IPS-20b (cell line): ENCODE measurements around the gene PEPD.

ENCODE experiments used
- H3K27ac ChIP-seq: one replicate; pipeline ENCODE4 v1.5.1; 2013; ENCODE audit warnings: low read length
- H3K27me3 ChIP-seq: 2 replicates; pipeline ENCODE4 v1.6.1; 2013; ENCODE audit warnings: mild to moderate bottlenecking, low read length, inconsistent platforms; ENCODE audit not compliant: insufficient read depth
- H3K36me3 ChIP-seq: 2 replicates; pipeline ENCODE4 v1.6.1; 2013; ENCODE audit warnings: low read depth, mild to moderate bottlenecking, inconsistent platforms, low read length, moderate library complexity; ENCODE audit not compliant: insufficient read depth
- H3K4me1 ChIP-seq: 2 replicates; pipeline ENCODE4 v1.6.1; 2013; ENCODE audit warnings: mild to moderate bottlenecking, control low read depth, inconsistent platforms, low read length, moderate library complexity; ENCODE audit not compliant: insufficient read depth
- H3K4me3 ChIP-seq: 2 replicates; pipeline ENCODE4 v1.5.1; 2013; ENCODE audit warnings: mild to moderate bottlenecking, low read length, inconsistent platforms
- H3K9ac ChIP-seq: 2 replicates; pipeline ENCODE4 v1.6.1; 2013; ENCODE audit warnings: low read depth, mild to moderate bottlenecking, inconsistent platforms, low read length, moderate library complexity
- H3K9me3 ChIP-seq: 2 replicates; pipeline ENCODE4 v1.6.1; 2013; ENCODE audit warnings: mild to moderate bottlenecking, low read depth, low read length, inconsistent platforms; ENCODE audit not compliant: insufficient read depth

PEPD gene

DNA sequence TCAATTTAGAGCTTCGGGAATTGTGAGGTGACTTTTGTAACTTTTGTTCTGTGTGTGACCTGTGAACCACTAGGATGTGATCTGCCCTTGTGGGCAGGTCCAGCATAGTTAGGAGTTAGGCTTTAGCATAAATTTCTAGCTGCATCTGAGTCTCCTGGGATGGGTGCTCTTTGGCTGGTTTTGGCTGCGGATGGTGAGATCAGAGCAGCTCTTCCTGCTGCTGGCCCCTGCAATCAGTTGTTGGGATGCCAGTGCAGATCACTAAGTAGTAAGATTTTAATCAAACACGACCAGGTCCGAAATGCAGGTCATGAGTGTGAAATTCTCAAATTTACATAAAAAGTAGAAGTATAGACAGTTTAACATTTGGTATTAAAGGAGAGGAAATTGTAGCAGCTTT, 139.6 kb downstream of the PEPD start:
- H3K9me3 ChIP-seq = no peaks in the 10 kb centered on the region
- H3K36me3 ChIP-seq = peaks cover 25% of the 10 kb centered on the region
- no peak overlapping the region for H3K27ac ChIP-seq
- peaks cover 22% of the 10 kb centered on the region; the same call in 1 of the 2 replicates for H3K4me1 ChIP-seq
- H3K27me3 ChIP-seq = no peaks in the 10 kb centered on the region
- no peak overlapping the region for H3K4me3 ChIP-seq
- no peak overlapping the region for H3K9ac ChIP-seq

- Histone ChIP-seq H3K4me1 (peaks cover 31% of the 10 kb centered on the region), H3K36me3 (peaks cover 21% of the 10 kb centered on the region), H3K27me3 (no peaks in the 10 kb centered on the region), H3K9me3 (no peaks in the 10 kb centered on the region), H3K9ac (no peak overlapping the region), H3K27ac (no peak overlapping the region), H3K4me3 (no peak overlapping the region)
Measured at GRCh38 chr19:33381101-33381500, 140.5 kb downstream of the PEPD start.

- Histone ChIP-seq H3K36me3 (peaks cover 21% of the 10 kb centered on the region), H3K9ac (no peak overlapping the region), H3K27ac (no peak overlapping the region), H3K4me3 (no peak overlapping the region), H3K27me3 (peaks cover 11% of the 10 kb centered on the region), H3K9me3 (no peaks in the 10 kb centered on the region), H3K4me1 (peaks cover 31% of the 10 kb centered on the region)
Measured at GRCh38 chr19:33379151-33379829, 142.3 kb downstream of the PEPD start.

GRCh38 chr19:33377586-33378475, 143.8 kb downstream of the PEPD start:
- Histone ChIP-seq H3K4me1 (peaks cover 31% of the 10 kb centered on the region), H3K27me3 (peaks cover 14% of the 10 kb centered on the region), H3K4me3 (no peak overlapping the region), H3K36me3 (peaks cover 21% of the 10 kb centered on the region), H3K27ac (no peak overlapping the region), H3K9ac (peak overlapping the region; percentile 4; the same call in 1 of the 2 replicates), H3K9me3 (no peaks in the 10 kb centered on the region)

GRCh38 chr19:33376941-33377557, 144.5 kb downstream of the PEPD start:
- Histone ChIP-seq H3K9ac (no peak overlapping the region), H3K9me3 (no peaks in the 10 kb centered on the region), H3K27me3 (peaks cover 14% of the 10 kb centered on the region), H3K36me3 (peaks cover 21% of the 10 kb centered on the region), H3K27ac (no peak overlapping the region), H3K4me3 (no peak overlapping the region), H3K4me1 (peaks cover 29% of the 10 kb centered on the region)

DNA sequence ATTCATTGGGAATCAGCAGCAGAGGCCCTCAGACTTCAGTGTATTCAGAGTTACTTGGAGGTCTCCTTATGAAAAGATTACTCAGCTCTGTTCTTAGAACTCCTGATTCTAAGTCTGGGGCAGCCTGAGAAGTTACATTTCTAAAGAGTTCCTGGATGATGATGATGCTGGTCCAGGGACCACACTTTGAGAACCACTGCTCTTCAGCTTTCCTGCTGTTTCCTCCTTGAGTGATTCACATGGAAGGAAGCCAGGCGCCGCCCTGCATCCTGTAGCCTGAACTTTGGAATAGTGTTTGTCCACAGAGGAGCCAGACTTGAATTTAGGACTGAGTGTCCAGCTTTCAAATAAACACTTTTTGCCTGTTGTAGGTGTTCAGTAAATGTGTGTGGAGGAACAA, 145.2 kb downstream of the PEPD start:
- Histone ChIP-seq H3K27ac (no peak overlapping the region), H3K4me1 (peaks cover 23% of the 10 kb centered on the region), H3K27me3 (peaks cover 14% of the 10 kb centered on the region), H3K9ac (no peak overlapping the region), H3K4me3 (no peak overlapping the region), H3K9me3 (no peaks in the 10 kb centered on the region), H3K36me3 (peaks cover 19% of the 10 kb centered on the region)

- no peak overlapping the region for H3K9ac ChIP-seq
- H3K27ac ChIP-seq = no peak overlapping the region
- peaks cover 12% of the 10 kb centered on the region for H3K36me3 ChIP-seq
- H3K27me3 ChIP-seq = peaks cover 14% of the 10 kb centered on the region
- H3K9me3 ChIP-seq = no peaks in the 10 kb centered on the region
- no peak overlapping the region for H3K4me3 ChIP-seq
- H3K4me1 ChIP-seq = peaks cover 20% of the 10 kb centered on the region
Measured at GRCh38 chr19:33375837-33376159, 145.8 kb downstream of the PEPD start.

GRCh38 chr19:33375156-33375836, 146.3 kb downstream of the PEPD start:
- Histone ChIP-seq H3K9ac (no peak overlapping the region), H3K27me3 (peaks cover 14% of the 10 kb centered on the region), H3K36me3 (peaks cover 12% of the 10 kb centered on the region), H3K27ac (no peak overlapping the region), H3K4me3 (peak overlapping the region; percentile 93), H3K4me1 (peaks cover 20% of the 10 kb centered on the region), H3K9me3 (no peaks in the 10 kb centered on the region)

DNA sequence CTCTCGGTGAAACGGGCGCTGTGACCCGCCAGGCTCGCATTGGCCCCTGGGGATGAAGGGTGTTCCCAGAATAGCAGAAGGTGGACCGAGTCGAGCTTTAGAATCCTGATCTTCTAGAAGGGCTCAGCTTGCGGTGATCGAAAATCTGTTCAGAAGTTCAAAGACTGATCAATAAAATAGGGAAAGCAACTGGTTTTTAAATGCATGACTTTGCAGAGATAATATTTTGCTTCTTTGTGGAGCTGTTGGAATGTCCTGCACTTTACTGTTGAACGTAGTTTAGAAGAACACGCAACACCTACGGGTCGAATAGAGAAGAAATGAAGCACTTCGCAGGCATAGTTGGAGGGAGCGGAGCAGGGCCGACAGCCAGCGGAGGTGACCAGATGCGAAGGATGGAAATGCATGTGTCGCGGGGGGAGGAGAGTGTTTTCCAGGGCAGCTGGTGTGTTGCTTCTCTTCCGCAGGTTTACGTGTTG, 147.3 kb downstream of the PEPD start:
- peaks cover 14% of the 10 kb centered on the region for H3K27me3 ChIP-seq
- peaks cover 20% of the 10 kb centered on the region for H3K4me1 ChIP-seq
- H3K9ac ChIP-seq = peak overlapping the region; percentile 78
- peaks cover 2% of the 10 kb centered on the region for H3K36me3 ChIP-seq
- H3K4me3 ChIP-seq = peak overlapping the region; percentile 93
- no peaks in the 10 kb centered on the region for H3K9me3 ChIP-seq
- H3K27ac ChIP-seq = no peak overlapping the region

DNA sequence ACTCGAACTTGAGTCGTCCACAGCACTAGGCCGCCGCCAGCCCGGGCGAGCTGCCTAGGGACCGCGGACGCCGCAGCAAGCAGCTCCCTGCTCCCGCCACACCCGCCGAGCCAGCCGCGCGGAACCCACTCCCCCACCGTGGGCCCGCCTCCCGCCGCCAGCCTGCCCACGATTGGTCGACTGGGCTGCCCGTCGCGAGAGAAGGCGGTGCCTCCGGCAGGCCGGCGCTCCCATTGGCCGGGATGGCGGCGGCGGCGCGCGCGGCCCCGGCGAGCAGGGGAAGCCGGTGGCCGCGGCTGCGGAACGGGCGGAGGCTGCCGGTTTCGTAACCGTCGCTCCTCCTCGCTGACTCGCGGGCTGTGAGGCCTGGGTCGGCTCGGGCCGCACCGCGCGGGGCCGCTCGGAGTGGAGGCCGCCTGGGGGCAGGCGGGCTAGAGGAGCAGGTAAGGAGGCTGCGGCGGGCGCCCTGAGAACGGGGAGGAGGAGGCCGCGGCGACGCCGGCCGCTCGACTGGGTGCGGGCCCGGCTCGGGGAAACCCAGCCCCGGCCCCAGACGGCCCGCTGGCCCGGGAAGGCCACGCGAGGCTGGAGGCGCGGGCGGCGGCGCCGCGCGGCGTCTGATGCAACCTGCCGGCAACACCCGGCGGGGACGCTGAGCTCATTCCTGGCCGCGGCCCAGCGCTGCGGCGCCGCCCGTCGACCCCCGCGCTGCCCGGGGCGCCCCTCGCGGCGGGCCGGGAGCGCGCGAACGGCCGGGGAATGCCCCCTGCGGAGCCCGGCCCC, 147.9 kb downstream of the PEPD start, which contains the start of gene CEBPG:
CEBPG (plus strand) TSS at position 257 of the 783 bp plus-strand sequence. CDS start 5,531 bp downstream, outside the sequence.
- Histone ChIP-seq H3K9me3 (no peaks in the 10 kb centered on the region), H3K36me3 (no peaks in the 10 kb centered on the region), H3K9ac (peak within 1 kb of the TSS; percentile 82), H3K4me3 (peak within 1 kb of the TSS; percentile 93), H3K4me1 (peaks cover 17% of the 10 kb centered on the region), H3K27ac (no peak within 1 kb of the TSS), H3K27me3 (peaks cover 14% of the 10 kb centered on the region)
